Measurements from ENCODE around the gene TCF4. TPM values are rescaled to one million over a fixed set of nuclear protein-coding genes. Genes with fewer than 3 reads are reported as not detected.
A peak's percentile ranks its signal among the peaks of the same experiment; 100 is the strongest.

TCF4 gene
- total RNA-seq, 4 donors from 2014 or later = 58.0 to 84.3 (median 68.1) TPM

- WGBS = 46% methylated on average over 11 of the region's 11 CpGs
- no peak for DNase-seq (ENCODE audit: extremely low spot score)
- H3K36me3 ChIP-seq = no peaks in the 10 kb centered on the region
- H3K27ac ChIP-seq (replicated peaks in 1 of 4) = peak overlapping the region in 2 of 4 donors; percentile 28 to 29
- TF ChIP-seq, protein P1, sequence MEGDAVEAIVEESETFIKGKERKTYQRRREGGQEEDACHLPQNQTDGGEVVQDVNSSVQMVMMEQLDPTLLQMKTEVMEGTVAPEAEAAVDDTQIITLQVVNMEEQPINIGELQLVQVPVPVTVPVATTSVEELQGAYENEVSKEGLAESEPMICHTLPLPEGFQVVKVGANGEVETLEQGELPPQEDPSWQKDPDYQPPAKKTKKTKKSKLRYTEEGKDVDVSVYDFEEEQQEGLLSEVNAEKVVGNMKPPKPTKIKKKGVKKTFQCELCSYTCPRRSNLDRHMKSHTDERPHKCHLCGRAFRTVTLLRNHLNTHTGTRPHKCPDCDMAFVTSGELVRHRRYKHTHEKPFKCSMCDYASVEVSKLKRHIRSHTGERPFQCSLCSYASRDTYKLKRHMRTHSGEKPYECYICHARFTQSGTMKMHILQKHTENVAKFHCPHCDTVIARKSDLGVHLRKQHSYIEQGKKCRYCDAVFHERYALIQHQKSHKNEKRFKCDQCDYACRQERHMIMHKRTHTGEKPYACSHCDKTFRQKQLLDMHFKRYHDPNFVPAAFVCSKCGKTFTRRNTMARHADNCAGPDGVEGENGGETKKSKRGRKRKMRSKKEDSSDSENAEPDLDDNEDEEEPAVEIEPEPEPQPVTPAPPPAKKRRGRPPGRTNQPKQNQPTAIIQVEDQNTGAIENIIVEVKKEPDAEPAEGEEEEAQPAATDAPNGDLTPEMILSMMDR (IDR thresholded peaks at IDR 0.05) = no peak
- TF ChIP-seq POLR2A (IDR thresholded peaks at IDR 0.05; ENCODE audit: low read depth) (no peak), EP300 (IDR thresholded peaks at IDR 0.05) (no peak), POLR2AphosphoS5 (IDR thresholded peaks at IDR 0.05) (no peak)
- H3K4me3 ChIP-seq = peak overlapping the region; percentile 20 to 37 (median 23)
- intact Hi-C loops (cut with DNase I) = no loop called here
- no peaks in the 10 kb centered on the region for H3K27me3 ChIP-seq
- peaks cover 34 to 47% (median 39%) of the 10 kb centered on the region in 4 donors for H3K4me1 ChIP-seq
- no peaks in the 10 kb centered on the region for H3K9me3 ChIP-seq
These were observed 285.7 kb downstream of the TCF4 start for GRCh38 chr18:55302167-55302833.

DNA sequence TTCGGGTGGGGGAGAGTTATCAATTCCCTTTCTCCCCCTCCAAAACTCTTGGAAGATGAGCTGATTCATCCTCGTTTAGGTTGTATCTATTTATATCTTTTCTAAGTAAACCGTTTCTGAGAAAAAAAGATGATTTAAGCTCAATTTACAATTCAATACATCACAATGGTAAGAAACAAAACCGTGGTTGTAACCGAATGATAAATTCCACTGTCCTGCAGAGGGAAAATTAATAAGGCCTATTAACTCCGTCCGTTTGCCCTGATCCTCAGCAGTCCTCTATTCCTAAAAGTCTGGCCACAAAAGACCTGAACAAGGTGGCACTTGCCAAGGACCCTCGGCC, 286.2 kb downstream of the TCF4 start:
- TF ChIP-seq, protein P1 (IDR thresholded peaks at IDR 0.05) = no peak

DNA sequence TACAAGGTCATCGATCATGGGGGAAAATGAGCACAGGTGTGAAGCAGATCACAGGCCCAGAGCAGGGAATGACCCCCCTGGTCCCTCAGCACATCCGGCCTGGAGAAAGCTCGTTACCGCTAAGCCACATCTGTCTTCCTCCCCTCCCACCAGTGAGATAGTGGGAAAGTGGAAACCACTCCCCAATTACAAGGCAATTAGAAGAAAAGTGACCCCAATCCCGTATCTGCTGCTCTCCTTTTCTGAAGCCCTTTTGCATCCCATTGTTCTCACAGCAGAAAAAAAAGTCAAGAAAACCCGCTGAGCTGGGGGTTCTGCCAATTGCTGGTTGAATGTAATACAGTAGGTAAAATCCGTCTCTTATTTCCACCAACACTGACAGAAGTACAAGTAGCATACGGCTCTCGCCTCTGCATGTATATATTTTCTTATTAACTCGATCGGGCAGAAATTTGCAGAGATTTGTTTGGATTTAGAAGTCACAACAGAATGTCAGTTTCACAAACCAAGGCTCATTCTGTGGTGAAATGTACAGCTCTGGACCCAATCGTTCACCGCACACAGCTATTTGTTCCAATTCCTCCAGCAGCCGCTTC, 287.0 kb downstream of the TCF4 start:
- no peak overlapping the region for H3K27ac ChIP-seq (replicated peaks in 1 of 4)
- WGBS = 66% methylated on average over 14 of the region's 14 CpGs
- intact Hi-C loops (cut with DNase I) = no loop called here
- no peak for DNase-seq (ENCODE audit: extremely low spot score)
- peak overlapping the region in 2 of 4 donors; percentile 3 to 36 for H3K4me3 ChIP-seq
- H3K4me1 ChIP-seq = peaks cover 32 to 42% (median 39%) of the 10 kb centered on the region in 4 donors
- no peaks in the 10 kb centered on the region for H3K36me3 ChIP-seq
- TF ChIP-seq POLR2A (IDR thresholded peaks at IDR 0.05; ENCODE audit: low read depth) = no peak
- no peak for TF ChIP-seq EP300 (IDR thresholded peaks at IDR 0.05)
- TF ChIP-seq, protein P1 (IDR thresholded peaks at IDR 0.05) = no peak
- no peak for TF ChIP-seq POLR2AphosphoS5 (IDR thresholded peaks at IDR 0.05)
- H3K9me3 ChIP-seq = no peaks in the 10 kb centered on the region
- H3K27me3 ChIP-seq = no peaks in the 10 kb centered on the region

More for the DNA sequence above, 286.2 kb downstream of the TCF4 start:
- Histone ChIP-seq H3K27me3 (no peaks in the 10 kb centered on the region), H3K36me3 (no peaks in the 10 kb centered on the region), H3K4me3 (peak overlapping the region; percentile 20 to 37 (median 23)), H3K27ac (replicated peaks in 1 of 4) (peak overlapping the region in 2 of 4 donors; percentile 28 to 29), H3K9me3 (no peaks in the 10 kb centered on the region), H3K4me1 (peaks cover 34 to 42% (median 37%) of the 10 kb centered on the region in 4 donors)
- DNase-seq (ENCODE audit: extremely low spot score) = no peak
- intact Hi-C loops (cut with DNase I) = no loop called here
- 44% methylated on average over 8 of the region's 8 CpGs for WGBS

DNA sequence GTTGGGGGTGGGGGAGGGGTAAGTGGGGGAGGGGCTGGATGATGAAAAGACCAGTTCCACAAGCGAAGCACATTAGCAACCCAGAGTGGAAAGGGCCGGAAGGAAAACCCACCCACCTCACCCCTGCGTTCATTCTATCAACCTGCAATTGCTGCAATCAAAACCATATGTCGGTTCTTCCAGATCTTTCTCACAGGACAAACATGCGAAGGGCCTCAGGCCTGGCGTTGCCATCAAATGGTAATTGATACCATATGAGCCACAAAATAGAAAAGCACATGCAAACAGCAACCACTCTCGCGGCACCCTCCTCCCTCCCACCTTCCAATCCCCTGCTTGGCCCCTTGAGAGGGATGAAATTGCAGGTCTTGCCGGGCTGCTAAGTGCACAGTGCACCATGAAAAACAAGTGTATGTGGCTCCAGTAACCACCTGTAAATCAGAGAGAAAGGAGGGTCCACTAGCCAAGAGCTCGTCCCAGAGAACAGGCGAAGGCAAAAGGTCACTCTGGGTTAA, 287.5 kb downstream of the TCF4 start:
- no peaks in the 10 kb centered on the region for H3K27me3 ChIP-seq
- 74% methylated on average over 11 of the region's 11 CpGs for WGBS
- no peak overlapping the region for H3K27ac ChIP-seq (replicated peaks in 1 of 4)
- intact Hi-C loops (cut with DNase I) = no loop called here
- H3K4me3 ChIP-seq = peak overlapping the region in 2 of 4 donors; percentile 3 to 36
- DNase-seq (ENCODE audit: extremely low spot score) = no peak
- H3K36me3 ChIP-seq = no peaks in the 10 kb centered on the region
- TF ChIP-seq, protein P1 (IDR thresholded peaks at IDR 0.05) = no peak
- TF ChIP-seq POLR2AphosphoS5 (IDR thresholded peaks at IDR 0.05) (no peak), POLR2A (IDR thresholded peaks at IDR 0.05; ENCODE audit: low read depth) (no peak), EP300 (IDR thresholded peaks at IDR 0.05) (no peak)
- H3K4me1 ChIP-seq = peaks cover 32 to 43% (median 39%) of the 10 kb centered on the region in 4 donors
- no peaks in the 10 kb centered on the region for H3K9me3 ChIP-seq
